Skeletal muscle satellite cell (primary cell): ENCODE measurements around the gene ICE2.

Experiments
- H3K27me3 ChIP-seq: 2 replicates; pipeline ENCODE4 v1.7.0; 2013; ENCODE audit warnings: low read length; ENCODE audit not compliant: control insufficient read depth, insufficient read depth
- H3K36me3 ChIP-seq: 2 replicates; pipeline ENCODE4 v1.7.0; 2013; ENCODE audit warnings: mild to moderate bottlenecking, control low read depth, low read length; ENCODE audit not compliant: insufficient read depth
- H3K4me1 ChIP-seq: 2 replicates; pipeline ENCODE4 v1.7.0; 2013; ENCODE audit warnings: low read length; ENCODE audit not compliant: control insufficient read depth, insufficient read depth
- H3K4me2 ChIP-seq: 2 replicates; pipeline ENCODE4 v1.7.0; 2013; ENCODE audit warnings: mild to moderate bottlenecking, low read length
- H3K4me3 ChIP-seq: 2 replicates; pipeline ENCODE4 v1.7.0; 2013; ENCODE audit warnings: low read length
- H3K9ac ChIP-seq: 2 replicates; pipeline ENCODE4 v1.7.0; 2013; ENCODE audit warnings: mild to moderate bottlenecking, low read depth, low read length, moderate library complexity
- H3K9me3 ChIP-seq: replicated peaks from 2 replicates; pipeline ENCODE4 v1.7.0; 2013; ENCODE audit warnings: mild to moderate bottlenecking, control low read depth, low read length

ICE2 gene

GRCh38 chr15:60382773-60383674, 95.9 kb downstream of the ICE2 start:
- Histone ChIP-seq H3K9me3 (no peaks in the 10 kb centered on the region), H3K4me3 (peak overlapping the region; percentile 19), H3K4me2 (peak overlapping the region; percentile 44), H3K4me1 (peaks cover 91% of the 10 kb centered on the region), H3K27me3 (no peaks in the 10 kb centered on the region), H3K9ac (peak overlapping the region; percentile 24), H3K36me3 (peaks cover 88% of the 10 kb centered on the region)

DNA sequence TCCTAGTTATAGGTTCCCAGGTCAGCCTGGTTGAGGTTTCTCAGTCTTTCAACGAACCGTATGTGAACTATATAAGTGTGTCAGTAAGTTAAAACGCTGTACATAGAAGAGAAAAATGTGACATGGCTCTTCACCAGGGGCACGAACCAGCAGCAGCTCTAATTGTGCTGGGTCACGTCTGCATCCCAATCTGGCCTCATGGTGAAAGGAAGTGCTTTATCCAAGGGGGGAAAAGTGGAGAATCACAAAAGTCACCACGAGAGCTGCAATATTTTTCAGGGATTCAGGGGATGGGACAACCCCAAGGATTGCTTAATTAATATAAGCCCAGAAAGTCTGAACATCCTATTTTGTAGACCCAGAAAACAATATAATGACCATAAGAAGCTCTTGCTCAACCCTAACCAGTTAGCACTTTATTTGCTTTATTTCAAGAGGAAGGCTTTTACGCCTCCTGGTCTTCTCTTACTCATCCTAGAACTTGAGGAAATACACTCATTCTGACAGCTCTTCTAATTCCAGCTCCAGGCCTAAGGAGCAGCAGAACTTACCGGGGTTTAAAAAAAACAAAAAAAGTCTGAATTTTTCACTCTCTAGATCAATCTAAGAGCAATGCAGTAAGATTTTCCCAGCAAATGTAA, 97.7 kb downstream of the ICE2 start:
- Histone ChIP-seq H3K36me3 (peaks cover 91% of the 10 kb centered on the region), H3K4me1 (peaks cover 94% of the 10 kb centered on the region), H3K4me2 (peak overlapping the region; percentile 24), H3K27me3 (no peaks in the 10 kb centered on the region), H3K4me3 (no peak overlapping the region), H3K9me3 (no peaks in the 10 kb centered on the region), H3K9ac (peak overlapping the region; percentile 27)

GRCh38 chr15:60379525-60380274, 99.2 kb downstream of the ICE2 start:
- Histone ChIP-seq H3K36me3 (peaks cover 91% of the 10 kb centered on the region), H3K4me1 (peaks cover 96% of the 10 kb centered on the region)

GRCh38 chr15:60379185-60379524, 99.8 kb downstream of the ICE2 start:
- Histone ChIP-seq H3K9me3 (no peaks in the 10 kb centered on the region), H3K9ac (peak overlapping the region; percentile 67), H3K4me2 (peak overlapping the region; percentile 40), H3K36me3 (peaks cover 89% of the 10 kb centered on the region), H3K4me1 (peaks cover 96% of the 10 kb centered on the region), H3K4me3 (no peak overlapping the region), H3K27me3 (no peaks in the 10 kb centered on the region)

More at GRCh38 chr15:60379525-60380274, 99.2 kb downstream of the ICE2 start:
- H3K27me3 ChIP-seq, result no peaks in the 10 kb centered on the region
- H3K4me2 ChIP-seq, result peak overlapping the region; percentile 40
- no peaks in the 10 kb centered on the region for H3K9me3 ChIP-seq
- H3K4me3 ChIP-seq, result peak overlapping the region; percentile 21
- peak overlapping the region; percentile 67 for H3K9ac ChIP-seq

DNA sequence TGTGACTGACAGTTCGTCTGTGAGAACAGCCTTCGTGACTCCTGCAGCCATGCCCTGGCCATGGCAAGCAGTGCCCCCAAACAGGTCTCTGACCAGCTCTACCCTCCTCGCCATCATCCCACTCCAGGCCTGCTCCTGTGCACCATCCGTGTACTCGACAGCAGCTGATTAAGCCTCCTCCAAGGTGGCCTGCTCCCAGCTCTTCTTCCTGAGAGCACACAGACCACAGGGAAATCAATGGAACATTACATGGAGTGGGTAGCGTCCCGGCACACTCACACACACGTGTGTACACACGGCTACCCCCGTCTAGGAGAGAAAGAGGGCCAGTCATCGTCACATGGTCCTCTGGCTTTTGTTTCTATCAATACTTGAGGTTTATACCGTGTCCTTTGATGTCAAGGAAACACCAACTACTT, 102.3 kb downstream of the ICE2 start:
- H3K4me3 ChIP-seq, result no peak overlapping the region
- H3K9me3 ChIP-seq, result no peaks in the 10 kb centered on the region
- no peaks in the 10 kb centered on the region for H3K27me3 ChIP-seq
- peaks cover 86% of the 10 kb centered on the region for H3K36me3 ChIP-seq
- H3K4me2 ChIP-seq, result peak overlapping the region; percentile 15
- peaks cover 96% of the 10 kb centered on the region for H3K4me1 ChIP-seq
- H3K9ac ChIP-seq, result peak overlapping the region; percentile 44

GRCh38 chr15:60375306-60375705, 103.6 kb downstream of the ICE2 start:
- H3K9me3 ChIP-seq, result no peaks in the 10 kb centered on the region
- peak overlapping the region; percentile 59 for H3K4me2 ChIP-seq
- peaks cover 94% of the 10 kb centered on the region for H3K4me1 ChIP-seq
- peak overlapping the region; percentile 11 for H3K4me3 ChIP-seq
- peaks cover 83% of the 10 kb centered on the region for H3K36me3 ChIP-seq
- H3K27me3 ChIP-seq, result no peaks in the 10 kb centered on the region
- peak overlapping the region; percentile 77 for H3K9ac ChIP-seq

GRCh38 chr15:60374628-60375081, 104.3 kb downstream of the ICE2 start:
- peak overlapping the region; percentile 23 for H3K4me3 ChIP-seq
- H3K4me1 ChIP-seq, result peaks cover 94% of the 10 kb centered on the region
- H3K9ac ChIP-seq, result peak overlapping the region; percentile 77
- peak overlapping the region; percentile 59 for H3K4me2 ChIP-seq
- H3K36me3 ChIP-seq, result peaks cover 83% of the 10 kb centered on the region
- no peaks in the 10 kb centered on the region for H3K27me3 ChIP-seq
- no peaks in the 10 kb centered on the region for H3K9me3 ChIP-seq

DNA sequence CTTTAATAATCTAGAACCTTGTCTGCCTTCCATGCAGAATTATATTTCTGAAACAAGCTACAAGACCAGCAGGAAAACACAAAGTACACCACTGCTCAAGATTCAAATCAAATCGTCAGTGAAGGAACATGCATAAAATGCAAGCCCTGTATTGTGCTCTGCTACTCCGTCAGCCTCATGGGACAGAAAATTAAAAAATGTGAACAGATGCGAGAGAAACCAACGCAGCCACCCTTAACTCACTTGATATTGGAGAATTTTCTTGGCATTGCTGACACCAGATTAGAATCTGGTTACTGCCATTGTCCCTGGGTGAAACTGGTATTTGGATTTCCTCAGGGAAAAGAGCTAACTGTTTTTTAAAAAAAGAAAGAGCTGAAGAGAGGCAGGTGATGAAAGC, 104.7 kb downstream of the ICE2 start:
- Histone ChIP-seq H3K4me2 (peak overlapping the region; percentile 59), H3K27me3 (no peaks in the 10 kb centered on the region), H3K36me3 (peaks cover 83% of the 10 kb centered on the region), H3K9me3 (no peaks in the 10 kb centered on the region), H3K9ac (peak overlapping the region; percentile 77), H3K4me3 (peak overlapping the region; percentile 23), H3K4me1 (peaks cover 94% of the 10 kb centered on the region)

- no peaks in the 10 kb centered on the region for H3K27me3 ChIP-seq
- no peaks in the 10 kb centered on the region for H3K9me3 ChIP-seq
- peak overlapping the region; percentile 77 for H3K9ac ChIP-seq
- H3K4me3 ChIP-seq, result peak overlapping the region; percentile 23
- peaks cover 97% of the 10 kb centered on the region for H3K4me1 ChIP-seq
- H3K4me2 ChIP-seq, result peak overlapping the region; percentile 59
- H3K36me3 ChIP-seq, result peaks cover 86% of the 10 kb centered on the region
These were observed 105.2 kb downstream of the ICE2 start for GRCh38 chr15:60373745-60374144.

GRCh38 chr15:60373327-60373726, 105.6 kb downstream of the ICE2 start:
- Histone ChIP-seq H3K27me3 (no peaks in the 10 kb centered on the region), H3K36me3 (peaks cover 87% of the 10 kb centered on the region), H3K9me3 (no peaks in the 10 kb centered on the region), H3K4me2 (peak overlapping the region; percentile 59), H3K4me1 (peaks cover 95% of the 10 kb centered on the region), H3K4me3 (peak overlapping the region; percentile 14), H3K9ac (peak overlapping the region; percentile 77)

GRCh38 chr15:60372756-60373155, 106.2 kb downstream of the ICE2 start:
- Histone ChIP-seq H3K4me1 (peaks cover 89% of the 10 kb centered on the region), H3K9me3 (no peaks in the 10 kb centered on the region), H3K36me3 (peaks cover 84% of the 10 kb centered on the region), H3K27me3 (no peaks in the 10 kb centered on the region), H3K9ac (peak overlapping the region; percentile 77), H3K4me3 (no peak overlapping the region), H3K4me2 (peak overlapping the region; percentile 59)
